Measurements from ENCODE around the gene KIR3DL2.
"Not testable (repeated sequence)": the region's sequence is repeated elsewhere in the genome, so short reads cannot be mapped to it uniquely, and the experiment has no call there.

DNA sequence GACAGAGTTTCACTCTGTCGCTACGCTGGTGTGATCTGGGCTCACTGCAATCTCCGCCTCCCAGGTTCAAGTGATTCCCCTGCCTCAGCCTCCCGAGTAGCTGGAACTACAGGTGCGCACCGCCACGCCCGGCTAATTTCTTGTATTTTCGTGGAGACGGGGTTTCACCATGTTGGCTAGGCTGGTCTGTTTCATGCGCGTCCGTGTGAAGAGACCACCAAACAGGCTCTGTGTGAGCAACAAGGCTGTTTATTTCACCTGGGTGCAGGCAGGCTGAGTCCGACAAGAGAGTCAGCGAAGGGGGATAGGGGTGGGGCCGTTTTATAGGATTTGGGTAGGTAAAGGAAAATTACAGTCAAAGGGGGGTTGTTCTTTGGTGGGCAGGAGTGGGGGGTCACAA, 43.9 kb downstream of the KIR3DL2 start:
- not testable (repeated sequence) for TF ChIP-seq POLR2AphosphoS5, TAF1, SPI1 (IDR thresholded peaks at IDR 0.05; ENCODE audit: low read depth, low read length)

Measured in GM12891 (cell line).